HCT116 (cell line): Measurements from ENCODE around the gene SCPEP1. TPM values are rescaled to one million over a fixed set of nuclear protein-coding genes. Genes with fewer than 3 reads are reported as not detected.

ENCODE experiments used
- ATAC-seq: fragments of 200-7000 bp; cut with Tn5 transposase; 2 replicates; pipeline ENCODE4 v1.9.1; 2020; ENCODE audit warnings: mild to moderate bottlenecking, moderate library complexity
- BruUV-seq: library from RNA; stranded (reverse); fragments of 400-500 nt; replicated peaks from 2 replicates; lab custom pipeline; 2021; lab: Mats Ljungman, UMichigan
- CTCF ChIA-PET: fragments of 300-600 bp; sonication (Branson Sonifier 250); formaldehyde crosslinking; loops from one replicate; lab custom pipeline; 2021; ENCODE audit warnings: antibody characterized with exemption; lab: Charles Lee
- POLR2A ChIA-PET: fragments of 300-600, 350-600 bp; sonication (Branson Sonifier 250); formaldehyde crosslinking; loops from one replicate; lab custom pipeline; 2021; ENCODE audit warnings: antibody characterized with exemption; lab: Charles Lee
- RAD21 ChIA-PET, 2 experiments: fragments of 300-600 bp; sonication (Branson Sonifier 250); formaldehyde crosslinking; loops; one replicate each; lab custom pipeline; 2023; ENCODE audit warnings: low total read pairs in 2 of 2; ENCODE audit not compliant: uncharacterized antibody in 2 of 2, unreplicated experiment in 2 of 2, low non-redundant PET in 1 of 2; lab: Charles Lee
- DNase-seq: peaks from one replicate; pipeline ENCODE4 v3.0.0-alpha.2; 2010; ENCODE audit warnings: low read depth, low spot score
- H2AFZ ChIP-seq: fragments of 200-600 bp; shearing (Covaris generic), sonication (generic); 2 replicates; pipeline ENCODE4 v1.6.1; 2017; ENCODE audit warnings: low read depth, mixed run types, mixed read lengths, antibody characterized with exemption, low read length; ENCODE audit not compliant: poor library complexity, severe bottlenecking
- H3K27ac ChIP-seq: 2 replicates; pipeline ENCODE4 v1.5.1; 2012; ENCODE audit warnings: low read depth, low read length
- H3K27me3 ChIP-seq: fragments of 200-600 bp; sonication (generic); 2 replicates; pipeline ENCODE4 v1.6.1; 2016; ENCODE audit warnings: mixed run types, low read length, mixed read lengths; ENCODE audit not compliant: insufficient read depth
- H3K36me3 ChIP-seq, 2 experiments: fragments of 200-500 bp in 1 of 2; fragments of 200-600 bp in 1 of 2; sonication (Bioruptor generic) in 1 of 2; sonication (generic) in 1 of 2; 2 replicates each; pipeline versions ENCODE4 v1.5.1 to v1.6.1; 2014 to 2016; ENCODE audit warnings: low read length in 2 of 2, inconsistent platforms in 1 of 2, mixed read lengths in 1 of 2, mixed run types in 1 of 2; ENCODE audit not compliant: insufficient read depth in 2 of 2, control insufficient read depth in 1 of 2
- H3K4me1 ChIP-seq, 2 experiments: fragments of 200-600 bp in 1 of 2; sonication (generic) in 1 of 2; 2 replicates each; pipeline versions ENCODE4 v1.5.1 to v1.6.1; 2012 to 2017; ENCODE audit warnings: low read length in 2 of 2, inconsistent platforms in 1 of 2, mild to moderate bottlenecking in 1 of 2, mixed read lengths in 1 of 2, mixed run types in 1 of 2, moderate library complexity in 1 of 2; ENCODE audit not compliant: insufficient read depth in 2 of 2, control insufficient read depth in 1 of 2
- H3K4me2 ChIP-seq: fragments of 200-600 bp; sonication (generic); 2 replicates; pipeline ENCODE4 v1.6.1; 2017; ENCODE audit warnings: mixed run types, low read length, mixed read lengths
- H3K4me3 ChIP-seq, 2 experiments: fragments of 200-600 bp in 1 of 2; sonication (generic) in 1 of 2; replicated peaks in 1 of 2; 2 replicates each; pipeline ENCODE4 v1.5.1; 2011 to 2016; ENCODE audit warnings: low read length in 2 of 2, control low read depth in 1 of 2, low read depth in 1 of 2, mild to moderate bottlenecking in 1 of 2, mixed read lengths in 1 of 2, mixed run types in 1 of 2
- H3K79me2 ChIP-seq: fragments of 200-600 bp; sonication (generic); 2 replicates; pipeline ENCODE4 v1.6.1; 2017; ENCODE audit warnings: mild to moderate bottlenecking, mixed run types, low read length, moderate library complexity, mixed read lengths; ENCODE audit not compliant: insufficient read depth
- H3K9ac ChIP-seq: fragments of 200-600 bp; sonication (generic); 2 replicates; pipeline ENCODE4 v1.6.1; 2016; ENCODE audit warnings: low read length, mixed read lengths
- H3K9me2 ChIP-seq: fragments of 200-600 bp; sonication (generic), shearing (Covaris generic); 2 replicates; pipeline ENCODE4 v1.6.1; 2017; ENCODE audit warnings: mixed run types, mild to moderate bottlenecking, moderate library complexity; ENCODE audit not compliant: insufficient read depth
- H3K9me3 ChIP-seq, 2 experiments: fragments of 200-500 bp in 1 of 2; fragments of 200-600 bp in 1 of 2; sonication (Bioruptor generic) in 1 of 2; sonication (generic) in 1 of 2; 2 replicates each; pipeline ENCODE4 v1.6.1; 2014 to 2017; ENCODE audit warnings: low read length in 2 of 2, mixed read lengths in 2 of 2, inconsistent platforms in 1 of 2, low read depth in 1 of 2, mild to moderate bottlenecking in 1 of 2, mixed run types in 1 of 2, moderate library complexity in 1 of 2; ENCODE audit not compliant: control insufficient read depth in 1 of 2, insufficient read depth in 1 of 2
- H4K20me1 ChIP-seq: fragments of 200-600 bp; sonication (generic), shearing (Covaris generic); 2 replicates; pipeline ENCODE4 v1.6.1; 2017; ENCODE audit warnings: mixed run types, mild to moderate bottlenecking, moderate library complexity; ENCODE audit not compliant: insufficient read depth
- CBX3 ChIP-seq: IDR thresholded peaks from 2 replicates; pipeline ENCODE4 v1.6.1; 2012; ENCODE audit warnings: low read depth
- CEBPB ChIP-seq: IDR thresholded peaks from 2 replicates; pipeline ENCODE4 v1.6.1; 2012; ENCODE audit warnings: low read depth
- ELF1 ChIP-seq: IDR thresholded peaks from 2 replicates; pipeline ENCODE4 v1.6.1; 2012; ENCODE audit warnings: low read depth, borderline replicate concordance
- EZH2 ChIP-seq: fragments of 200-600 bp; sonication (generic); IDR thresholded peaks from 2 replicates; pipeline ENCODE4 v1.6.1; 2017; ENCODE audit warnings: antibody characterized with exemption, mixed run types
- FOSL1 ChIP-seq: IDR thresholded peaks from 2 replicates; pipeline ENCODE4 v1.6.1; 2012; ENCODE audit warnings: low read depth
- JUND ChIP-seq: IDR thresholded peaks from 2 replicates; pipeline ENCODE4 v1.6.1; 2012
- POLR2A ChIP-seq: IDR thresholded peaks from 2 replicates; pipeline ENCODE4 v1.7.0; 2011; ENCODE audit warnings: borderline replicate concordance; ENCODE audit not compliant: insufficient read depth, insufficient read length; ENCODE audit errors: extremely low read depth
- SRF ChIP-seq: IDR thresholded peaks from 2 replicates; pipeline ENCODE4 v1.6.1; 2012; ENCODE audit warnings: low read depth
- TCF7L2 ChIP-seq: IDR thresholded peaks from 2 replicates; pipeline ENCODE4 v1.7.0; 2011; ENCODE audit warnings: borderline replicate concordance, inconsistent platforms; ENCODE audit not compliant: insufficient read depth, insufficient read length; ENCODE audit errors: extremely low read depth
- YY1 ChIP-seq: IDR thresholded peaks from 2 replicates; pipeline ENCODE4 v1.6.1; 2011; ENCODE audit warnings: low read length, low read depth, moderate library complexity, mild to moderate bottlenecking; ENCODE audit not compliant: insufficient replicate concordance; ENCODE audit errors: extremely low read depth
- ZFX ChIP-seq: fragments of 450-650 bp; IDR thresholded peaks from 2 replicates; pipeline ENCODE4 v1.6.1; 2017
- intact Hi-C: fragments of 100-400 bp; cut with micrococcal nuclease; formaldehyde crosslinking; loops from 2 replicates; pipeline ENCODE4 v1.10.0; 2022
- total RNA-seq: library from RNA; stranded (reverse); gene quantifications from one replicate; pipeline ENCODE4 v1.2.1, GENCODE V29; 2021; ENCODE audit not compliant: unreplicated experiment
- TF ChIP-seq, protein P1 (sequence below): IDR thresholded peaks from 2 replicates; pipeline ENCODE4 v1.6.1; 2011; ENCODE audit warnings: mild to moderate bottlenecking, low read length, moderate library complexity; ENCODE audit not compliant: insufficient replicate concordance; ENCODE audit errors: extremely low read depth
- TF ChIP-seq, protein P2 (sequence below), 3 experiments: fragments of 200-600 bp in 1 of 3; sonication (generic) in 1 of 3; IDR thresholded peaks in 2 of 3; conservative IDR thresholded peaks in 1 of 3; 2 replicates each; pipeline ENCODE4 v1.5.1; 2012 to 2017; ENCODE audit warnings: low read depth in 2 of 3, low read length in 2 of 3, antibody characterized with exemption in 1 of 3, borderline replicate concordance in 1 of 3, control low read depth in 1 of 3, mild to moderate bottlenecking in 1 of 3, mixed read lengths in 1 of 3, mixed run types in 1 of 3, moderate library complexity in 1 of 3; ENCODE audit not compliant: insufficient read depth in 1 of 3
- TF ChIP-seq, protein P3 (sequence below): IDR thresholded peaks from 2 replicates; pipeline ENCODE4 v1.6.1; 2012

SCPEP1 gene
- total RNA-seq, 1 experiment from 2014 or later = 28.3 TPM

DNA sequence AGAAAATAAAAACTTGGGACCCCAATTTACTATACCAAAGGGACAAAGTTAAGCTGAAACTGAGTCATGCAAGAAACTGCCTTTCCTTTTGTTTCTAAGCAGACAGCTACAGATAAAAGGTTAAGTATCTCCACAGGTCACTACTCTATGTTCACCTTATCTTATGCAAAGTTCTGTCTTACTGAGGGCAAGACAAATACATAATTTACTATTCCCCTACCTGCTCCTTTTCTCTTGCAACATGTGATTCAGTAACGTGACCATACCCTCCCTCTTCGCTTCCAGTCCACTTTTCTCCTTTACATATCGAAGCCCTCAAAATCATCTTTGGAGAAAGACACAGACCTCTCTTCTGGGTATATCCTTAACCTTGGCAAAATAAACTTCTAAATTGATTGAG, 42.3 kb downstream of the SCPEP1 start:
- BruUV-seq = no TSS peak
- RAD21 ChIA-PET = no interaction called here
- intact Hi-C loops = no loop called here
- Histone ChIP-seq H2AFZ (no peak overlapping the region), H3K9me3 (peaks cover 0 to 4% of the 10 kb centered on the region in 2 experiments; a peak in 1 of 4 replicates), H3K36me3 (no peaks in the 10 kb centered on the region), H3K9ac (no peak overlapping the region), H3K4me3 (no peak overlapping the region), H4K20me1 (no peaks in the 10 kb centered on the region), H3K27ac (no peak overlapping the region), H3K79me2 (no peaks in the 10 kb centered on the region), H3K27me3 (no peaks in the 10 kb centered on the region), H3K4me2 (no peak overlapping the region), H3K9me2 (no peaks in the 10 kb centered on the region), H3K4me1 (peaks cover 11 to 12% of the 10 kb centered on the region in 2 experiments)
- POLR2A ChIA-PET = no interaction called here
- DNase-seq = no peak
- CTCF ChIA-PET = no interaction called here
- no peak for ATAC-seq
- TF ChIP-seq, protein P1, sequence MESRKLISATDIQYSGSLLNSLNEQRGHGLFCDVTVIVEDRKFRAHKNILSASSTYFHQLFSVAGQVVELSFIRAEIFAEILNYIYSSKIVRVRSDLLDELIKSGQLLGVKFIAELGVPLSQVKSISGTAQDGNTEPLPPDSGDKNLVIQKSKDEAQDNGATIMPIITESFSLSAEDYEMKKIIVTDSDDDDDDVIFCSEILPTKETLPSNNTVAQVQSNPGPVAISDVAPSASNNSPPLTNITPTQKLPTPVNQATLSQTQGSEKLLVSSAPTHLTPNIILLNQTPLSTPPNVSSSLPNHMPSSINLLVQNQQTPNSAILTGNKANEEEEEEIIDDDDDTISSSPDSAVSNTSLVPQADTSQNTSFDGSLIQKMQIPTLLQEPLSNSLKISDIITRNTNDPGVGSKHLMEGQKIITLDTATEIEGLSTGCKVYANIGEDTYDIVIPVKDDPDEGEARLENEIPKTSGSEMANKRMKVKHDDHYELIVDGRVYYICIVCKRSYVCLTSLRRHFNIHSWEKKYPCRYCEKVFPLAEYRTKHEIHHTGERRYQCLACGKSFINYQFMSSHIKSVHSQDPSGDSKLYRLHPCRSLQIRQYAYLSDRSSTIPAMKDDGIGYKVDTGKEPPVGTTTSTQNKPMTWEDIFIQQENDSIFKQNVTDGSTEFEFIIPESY = no peak
- TF ChIP-seq POLR2A = no peak

DNA sequence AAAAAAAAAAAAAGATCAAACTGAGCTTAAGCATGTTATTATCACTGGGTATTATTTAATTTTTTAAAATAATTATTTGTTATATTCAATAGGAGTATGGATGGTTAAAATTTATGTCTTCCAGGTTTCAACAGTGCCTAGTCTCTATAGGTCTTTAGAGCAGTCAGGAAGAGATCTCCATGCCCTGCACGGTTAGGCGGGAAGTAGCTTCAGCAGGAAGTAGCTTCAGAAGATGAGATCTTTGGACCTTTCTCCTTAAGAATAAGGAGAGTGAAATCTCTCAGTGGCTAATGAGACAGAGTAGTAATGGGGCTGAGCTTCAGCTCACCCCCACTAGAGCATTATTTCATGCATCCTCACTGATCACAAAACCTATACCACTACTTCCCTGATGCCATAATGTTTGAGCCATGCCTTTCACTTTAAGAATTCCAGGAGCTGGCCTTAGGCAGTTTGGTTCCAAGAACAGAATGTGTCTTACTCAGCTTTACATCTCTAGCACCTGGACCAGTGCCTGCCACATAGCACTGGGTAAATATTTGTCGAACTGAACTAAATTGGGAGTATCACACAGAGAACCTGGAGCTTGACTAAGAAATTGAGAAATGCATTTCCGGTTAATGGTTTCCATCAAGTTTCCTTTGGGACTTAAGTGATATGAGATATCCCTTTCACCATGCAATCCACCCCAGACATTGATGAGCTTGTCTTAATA, 43.5 kb downstream of the SCPEP1 start:
- Histone ChIP-seq H3K27me3 (no peaks in the 10 kb centered on the region), H2AFZ (no peak overlapping the region), H3K4me3 (no peak overlapping the region), H3K36me3 (no peaks in the 10 kb centered on the region), H3K9ac (no peak overlapping the region), H3K4me1 (peaks cover 6 to 7% of the 10 kb centered on the region in 2 experiments), H3K4me2 (no peak overlapping the region), H3K9me3 (peaks cover 4 to 9% of the 10 kb centered on the region in 2 experiments; a peak in 2 of 4 replicates), H3K9me2 (no peaks in the 10 kb centered on the region), H3K79me2 (no peaks in the 10 kb centered on the region), H4K20me1 (no peaks in the 10 kb centered on the region), H3K27ac (no peak overlapping the region)
- intact Hi-C loops = no loop called here
- BruUV-seq = no TSS peak
- ATAC-seq (no peak), DNase-seq (no peak)
- RAD21 ChIA-PET = no interaction called here
- CTCF ChIA-PET = interaction anchor here (0.9 kb wide), 1 partner anchor 76 kb away, joined by 4 read pairs; no protein-coding TSS in a partner anchor
- POLR2A ChIA-PET = interaction anchor here (1.4 kb wide), 1 partner anchor 11 kb away, joined by 4 read pairs; no protein-coding TSS in a partner anchor
- TF ChIP-seq ELF1 (no peak), FOSL1 (no peak), ZFX (no peak), YY1 (no peak), SRF (no peak), CBX3 (no peak), JUND (no peak), EZH2 (no peak), TCF7L2 (no peak), CEBPB (no peak)
- TF ChIP-seq, protein P2, sequence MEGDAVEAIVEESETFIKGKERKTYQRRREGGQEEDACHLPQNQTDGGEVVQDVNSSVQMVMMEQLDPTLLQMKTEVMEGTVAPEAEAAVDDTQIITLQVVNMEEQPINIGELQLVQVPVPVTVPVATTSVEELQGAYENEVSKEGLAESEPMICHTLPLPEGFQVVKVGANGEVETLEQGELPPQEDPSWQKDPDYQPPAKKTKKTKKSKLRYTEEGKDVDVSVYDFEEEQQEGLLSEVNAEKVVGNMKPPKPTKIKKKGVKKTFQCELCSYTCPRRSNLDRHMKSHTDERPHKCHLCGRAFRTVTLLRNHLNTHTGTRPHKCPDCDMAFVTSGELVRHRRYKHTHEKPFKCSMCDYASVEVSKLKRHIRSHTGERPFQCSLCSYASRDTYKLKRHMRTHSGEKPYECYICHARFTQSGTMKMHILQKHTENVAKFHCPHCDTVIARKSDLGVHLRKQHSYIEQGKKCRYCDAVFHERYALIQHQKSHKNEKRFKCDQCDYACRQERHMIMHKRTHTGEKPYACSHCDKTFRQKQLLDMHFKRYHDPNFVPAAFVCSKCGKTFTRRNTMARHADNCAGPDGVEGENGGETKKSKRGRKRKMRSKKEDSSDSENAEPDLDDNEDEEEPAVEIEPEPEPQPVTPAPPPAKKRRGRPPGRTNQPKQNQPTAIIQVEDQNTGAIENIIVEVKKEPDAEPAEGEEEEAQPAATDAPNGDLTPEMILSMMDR (IDR thresholded peaks at IDR 0.05 in 2 of 3, conservative IDR thresholded peaks at IDR 0.05 in 1 of 3; ENCODE audit: borderline replicate concordance in 1 of 3, insufficient read depth in 1 of 3, low read depth in 2 of 3, low read length in 2 of 3) = no peak
- TF ChIP-seq, protein P3, sequence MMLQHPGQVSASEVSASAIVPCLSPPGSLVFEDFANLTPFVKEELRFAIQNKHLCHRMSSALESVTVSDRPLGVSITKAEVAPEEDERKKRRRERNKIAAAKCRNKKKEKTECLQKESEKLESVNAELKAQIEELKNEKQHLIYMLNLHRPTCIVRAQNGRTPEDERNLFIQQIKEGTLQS = no peak
